ENCODE results near the gene CWH43.

DNA sequence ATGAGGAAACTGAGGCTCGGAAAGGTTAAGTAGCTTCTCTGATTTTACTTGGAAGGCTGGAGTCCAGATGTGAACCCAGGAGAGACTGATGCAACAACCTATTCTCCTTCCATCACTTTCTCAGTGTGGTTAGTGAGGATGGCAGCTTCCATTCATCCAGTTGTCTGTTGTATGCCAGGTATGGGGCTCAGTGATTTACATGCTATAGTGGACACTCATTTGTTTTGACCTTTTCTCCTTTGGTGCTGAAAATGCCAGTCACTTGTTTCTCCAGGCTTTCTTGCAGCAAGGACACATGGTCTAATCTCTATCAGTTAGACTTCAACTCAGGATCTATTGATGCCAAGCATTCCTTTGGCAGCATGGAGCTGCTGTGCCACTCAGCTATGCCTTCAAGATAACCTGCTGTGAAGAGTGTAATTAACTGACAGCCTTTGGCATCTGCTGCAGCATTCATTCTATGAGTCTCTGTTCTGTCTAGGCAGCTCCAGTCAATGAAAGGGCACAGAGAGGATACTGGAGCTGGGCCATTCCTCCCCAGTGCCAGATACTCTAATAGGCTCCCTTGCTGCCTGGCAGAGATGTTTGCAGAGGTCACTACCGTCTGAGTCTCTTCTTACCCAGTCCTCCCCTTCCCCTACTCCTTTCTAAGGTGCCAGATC, 11.0 kb upstream of the CWH43 start:
- TF ChIP-seq, protein P1, sequence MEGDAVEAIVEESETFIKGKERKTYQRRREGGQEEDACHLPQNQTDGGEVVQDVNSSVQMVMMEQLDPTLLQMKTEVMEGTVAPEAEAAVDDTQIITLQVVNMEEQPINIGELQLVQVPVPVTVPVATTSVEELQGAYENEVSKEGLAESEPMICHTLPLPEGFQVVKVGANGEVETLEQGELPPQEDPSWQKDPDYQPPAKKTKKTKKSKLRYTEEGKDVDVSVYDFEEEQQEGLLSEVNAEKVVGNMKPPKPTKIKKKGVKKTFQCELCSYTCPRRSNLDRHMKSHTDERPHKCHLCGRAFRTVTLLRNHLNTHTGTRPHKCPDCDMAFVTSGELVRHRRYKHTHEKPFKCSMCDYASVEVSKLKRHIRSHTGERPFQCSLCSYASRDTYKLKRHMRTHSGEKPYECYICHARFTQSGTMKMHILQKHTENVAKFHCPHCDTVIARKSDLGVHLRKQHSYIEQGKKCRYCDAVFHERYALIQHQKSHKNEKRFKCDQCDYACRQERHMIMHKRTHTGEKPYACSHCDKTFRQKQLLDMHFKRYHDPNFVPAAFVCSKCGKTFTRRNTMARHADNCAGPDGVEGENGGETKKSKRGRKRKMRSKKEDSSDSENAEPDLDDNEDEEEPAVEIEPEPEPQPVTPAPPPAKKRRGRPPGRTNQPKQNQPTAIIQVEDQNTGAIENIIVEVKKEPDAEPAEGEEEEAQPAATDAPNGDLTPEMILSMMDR (IDR thresholded peaks at IDR 0.05) = no peak
- TF ChIP-seq POLR2A (IDR thresholded peaks at IDR 0.05) = no peak

All from uterus (tissue), 2 donors.